Activated CD4-positive, CD25-positive, alpha-beta regulatory T cell treated with anti-CD3 and anti-CD28 coated beads, Interleukin-2, amount 50 U/mL, for 16 hours (primary cell): ENCODE measurements around the gene NUCB1.

ENCODE experiments used
- DNase-seq: peaks from one replicate; pipeline ENCODE4 v3.0.0-alpha.2; 2020; ENCODE audit warnings: low read depth, low spot score

The NUCB1 gene

GRCh38 chr19:48934837-48935236 lies 34.7 kb downstream of the NUCB1 start:
- no peak for DNase-seq

- DNase-seq: no peak
These were observed 35.8 kb downstream of the NUCB1 start for GRCh38 chr19:48935864-48936263.

- DNase-seq: no peak
These were observed 38.1 kb downstream of the NUCB1 start for GRCh38 chr19:48938256-48938655.

- DNase-seq: no peak
These were observed 40.8 kb downstream of the NUCB1 start for GRCh38 chr19:48940902-48941301.

- no peak for DNase-seq
These were observed 43.0 kb downstream of the NUCB1 start for GRCh38 chr19:48943081-48943480.

- no peak for DNase-seq
These were observed 45.3 kb downstream of the NUCB1 start for GRCh38 chr19:48945415-48945814.

- DNase-seq: no peak
These were observed 45.7 kb downstream of the NUCB1 start for GRCh38 chr19:48945817-48946216.

- DNase-seq: no peak
These were observed 46.5 kb downstream of the NUCB1 start for GRCh38 chr19:48946463-48947257.

GRCh38 chr19:48947258-48947542 lies 47.1 kb downstream of the NUCB1 start:
- DNase-seq: no peak

- no peak for DNase-seq
These were observed 50.0 kb downstream of the NUCB1 start for GRCh38 chr19:48950159-48950558.

GRCh38 chr19:48950830-48951519 lies 50.9 kb downstream of the NUCB1 start:
- no peak for DNase-seq

GRCh38 chr19:48953141-48953540 lies 53.0 kb downstream of the NUCB1 start:
- DNase-seq: no peak

GRCh38 chr19:48953990-48954594 lies 54.0 kb downstream of the NUCB1 start:
- no peak for DNase-seq

- peak; percentile 77 for DNase-seq
These were observed 54.6 kb downstream of the NUCB1 start, which contains the start of gene BAX for GRCh38 chr19:48954595-48955307. Gene BAX (plus strand): TSS chr19:48954875. CDS start chr19:48954929, 54 bp downstream.

GRCh38 chr19:48955308-48955958 lies 55.3 kb downstream of the NUCB1 start:
- no peak for DNase-seq

GRCh38 chr19:48958006-48958405 lies 57.9 kb downstream of the NUCB1 start:
- DNase-seq: no peak

GRCh38 chr19:48959341-48960239 lies 59.5 kb downstream of the NUCB1 start:
- DNase-seq: no peak

- no peak for DNase-seq
These were observed 61.0 kb downstream of the NUCB1 start for GRCh38 chr19:48961051-48961649.

- DNase-seq: no peak
These were observed 61.5 kb downstream of the NUCB1 start for GRCh38 chr19:48961673-48962028.
